BLaER1 treated with 17β-estradiol and CSF1 and Interleukin-3, amounts not matched to agents 10 nM and 100 nM (cell line): Measurements from ENCODE around the gene POLD4.
A peak's percentile ranks its signal among the peaks of the same experiment; 100 is the strongest.
"Not testable (repeated sequence)": the region's sequence is repeated elsewhere in the genome, so short reads cannot be mapped to it uniquely, and the experiment has no call there.

Experiments used
- H3K27ac ChIP-seq, 11 experiments: shearing (Covaris generic); formaldehyde crosslinking; 2 replicates each; pipeline ENCODE4 v1.8.1; 2022
- H3K27me3 ChIP-seq, 11 experiments: shearing (Covaris generic); formaldehyde crosslinking; 2 replicates each; pipeline ENCODE4 v1.8.1; 2022
- H3K36me3 ChIP-seq, 11 experiments: shearing (Covaris generic); formaldehyde crosslinking; 2 replicates each; pipeline ENCODE4 v1.8.1; 2022
- H3K4me1 ChIP-seq, 10 experiments: shearing (Covaris generic); formaldehyde crosslinking; 2 replicates each; pipeline ENCODE4 v1.8.1; 2022
- H3K4me2 ChIP-seq, 11 experiments: shearing (Covaris generic); formaldehyde crosslinking; 2 replicates each; pipeline ENCODE4 v1.8.1; 2022
- H3K4me3 ChIP-seq, 10 experiments: shearing (Covaris generic); formaldehyde crosslinking; 2 replicates each; pipeline ENCODE4 v1.8.1; 2022
- H3K9ac ChIP-seq, 11 experiments: shearing (Covaris generic); formaldehyde crosslinking; 2 replicates each; pipeline ENCODE4 v1.8.1; 2022
- H3K9me3 ChIP-seq, 11 experiments: shearing (Covaris generic); formaldehyde crosslinking; replicated peaks in 1 of 11; 2 replicates each; pipeline ENCODE4 v1.8.1; 2022
- H4K20me1 ChIP-seq, 11 experiments: shearing (Covaris generic); formaldehyde crosslinking; 2 replicates each; pipeline ENCODE4 v1.8.1; 2022
- Cebpa-rat ChIP-seq, 11 experiments: shearing (Covaris generic); IDR thresholded peaks; 2 replicates each; pipeline ENCODE4 v1.8.1; 2022

The POLD4 gene

DNA sequence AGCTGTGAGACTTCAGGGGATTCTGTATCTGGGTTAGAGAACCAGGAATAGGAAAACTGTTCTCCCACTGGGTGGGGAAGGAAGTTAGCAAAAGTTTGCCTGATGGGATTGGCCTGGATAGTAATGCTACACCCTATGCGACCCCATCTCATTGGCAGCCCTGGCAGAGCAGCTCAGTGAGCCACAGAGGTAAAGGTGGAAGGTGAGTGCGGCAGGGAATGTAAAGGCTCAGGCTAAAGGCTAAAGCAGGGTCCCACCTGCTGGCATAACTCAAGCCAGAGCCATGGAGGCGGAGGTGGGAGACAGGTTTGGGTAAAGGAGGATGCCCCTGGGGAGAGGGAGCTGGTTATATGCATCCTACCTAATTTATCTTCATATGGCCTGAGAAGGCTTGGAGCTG, 31.3 kb downstream of the POLD4 start:
- H3K9ac ChIP-seq = peak overlapping the region in 1 of 11 experiments; percentile 22; a peak in 1 of 22 replicates
- H4K20me1 ChIP-seq = no peaks in the 10 kb centered on the region
- peaks cover 10 to 20% (median 13%) of the 10 kb centered on the region in 10 experiments; a peak in 19 of 20 replicates for H3K4me1 ChIP-seq
- H3K36me3 ChIP-seq = peaks cover 0 to 7% (median 0%) of the 10 kb centered on the region in 11 experiments; a peak in 2 of 22 replicates
- no peak for TF ChIP-seq Cebpa-rat (IDR thresholded peaks at IDR 0.05)
- H3K27ac ChIP-seq = no peak overlapping the region
- no peak overlapping the region for H3K4me2 ChIP-seq
- H3K9me3 ChIP-seq = no peaks in the 10 kb centered on the region
- H3K4me3 ChIP-seq = no peak overlapping the region
- peaks cover 0 to 8% (median 0%) of the 10 kb centered on the region in 11 experiments; a peak in 6 of 22 replicates for H3K27me3 ChIP-seq

DNA sequence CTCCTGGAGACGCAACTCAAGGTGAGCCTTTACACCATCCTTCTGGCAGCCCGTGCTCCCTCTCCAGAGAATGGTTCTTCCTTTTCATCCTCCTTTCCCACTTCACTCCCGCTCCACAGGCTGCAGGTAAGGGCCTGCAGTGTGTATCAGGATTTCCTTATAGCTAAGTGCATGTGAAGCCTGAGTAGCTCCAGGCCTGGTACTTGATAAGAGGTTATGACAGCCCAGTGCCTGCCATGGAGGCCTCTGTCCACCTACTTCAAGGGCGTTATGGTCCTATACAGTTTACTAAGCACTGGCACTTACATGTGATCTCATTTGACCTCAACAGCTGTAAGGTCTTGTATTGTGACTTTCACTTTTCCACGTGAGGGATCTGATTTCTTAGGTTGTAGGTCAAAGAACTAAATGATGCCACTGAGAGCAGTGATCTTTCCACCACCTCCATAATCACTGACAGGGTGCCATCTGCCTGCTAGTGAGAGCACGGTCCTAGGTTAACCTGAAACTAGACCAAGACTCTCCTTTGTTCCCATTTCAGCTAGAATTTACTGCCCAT, 32.0 kb downstream of the POLD4 start:
- peaks cover 0 to 8% (median 0%) of the 10 kb centered on the region in 11 experiments; a peak in 6 of 22 replicates for H3K27me3 ChIP-seq
- H3K4me2 ChIP-seq = no peak overlapping the region
- H3K9ac ChIP-seq = no peak overlapping the region
- no peak overlapping the region for H3K4me3 ChIP-seq
- no peak overlapping the region for H3K27ac ChIP-seq
- no peaks in the 10 kb centered on the region for H3K9me3 ChIP-seq
- peaks cover 0 to 7% (median 0%) of the 10 kb centered on the region in 11 experiments; a peak in 2 of 22 replicates for H3K36me3 ChIP-seq
- TF ChIP-seq Cebpa-rat (IDR thresholded peaks at IDR 0.05) = no peak
- H4K20me1 ChIP-seq = no peaks in the 10 kb centered on the region
- peaks cover 13 to 27% (median 18%) of the 10 kb centered on the region in 10 experiments for H3K4me1 ChIP-seq

DNA sequence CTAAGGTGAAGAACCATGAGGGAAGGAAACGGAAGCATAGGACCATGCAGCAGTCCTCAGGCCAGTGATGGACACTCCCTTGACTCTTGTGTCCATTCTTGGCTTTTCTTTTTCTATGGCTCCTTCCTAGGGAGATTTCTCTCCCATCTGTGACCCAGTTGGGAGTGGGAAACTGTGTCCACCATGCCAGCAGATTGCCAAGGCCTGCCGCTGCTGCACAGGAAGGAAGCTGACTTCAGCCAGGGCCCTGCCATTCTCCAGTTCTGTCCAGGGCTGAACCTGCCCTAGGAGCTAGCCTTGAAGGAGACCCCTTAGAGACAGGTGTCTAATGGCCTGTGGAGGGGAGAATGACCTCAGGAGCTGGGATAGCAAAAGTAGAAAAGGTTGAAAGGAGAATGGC, 32.7 kb downstream of the POLD4 start:
- no peak for TF ChIP-seq Cebpa-rat (IDR thresholded peaks at IDR 0.05)

DNA sequence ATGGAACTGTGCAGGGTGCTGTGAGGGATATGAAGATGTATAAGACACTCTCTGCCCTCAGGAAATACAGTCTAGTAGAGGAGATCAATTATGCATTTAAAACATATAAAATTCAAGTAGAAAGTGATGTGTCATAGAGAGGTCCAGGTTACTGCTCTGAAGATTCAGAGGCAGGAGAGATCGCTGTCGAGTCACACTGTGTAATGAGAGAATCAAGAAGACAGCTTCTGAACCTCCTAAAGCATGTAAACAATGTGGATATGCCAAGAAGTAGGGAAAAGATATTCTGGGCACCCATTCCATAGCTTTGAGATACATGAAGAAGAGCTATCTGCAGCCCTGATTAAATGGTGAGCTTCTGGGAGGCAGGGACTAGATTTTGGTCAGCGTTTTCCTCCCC, 33.3 kb downstream of the POLD4 start:
- no peaks in the 10 kb centered on the region for H3K9me3 ChIP-seq
- H3K36me3 ChIP-seq = peaks cover 0 to 7% (median 0%) of the 10 kb centered on the region in 11 experiments; a peak in 1 of 22 replicates
- no peak overlapping the region for H3K9ac ChIP-seq
- no peak overlapping the region for H3K4me2 ChIP-seq
- peaks cover 0 to 8% (median 0%) of the 10 kb centered on the region in 11 experiments; a peak in 6 of 22 replicates for H3K27me3 ChIP-seq
- no peak for TF ChIP-seq Cebpa-rat (IDR thresholded peaks at IDR 0.05)
- H3K4me3 ChIP-seq = no peak overlapping the region
- H4K20me1 ChIP-seq = no peaks in the 10 kb centered on the region
- peaks cover 16 to 38% (median 28%) of the 10 kb centered on the region in 10 experiments for H3K4me1 ChIP-seq
- H3K27ac ChIP-seq = no peak overlapping the region

More for the DNA sequence above, 32.7 kb downstream of the POLD4 start:
- Histone ChIP-seq H3K27me3 (peaks cover 0 to 8% (median 0%) of the 10 kb centered on the region in 11 experiments; a peak in 6 of 22 replicates), H3K36me3 (peaks cover 0 to 7% (median 0%) of the 10 kb centered on the region in 11 experiments; a peak in 2 of 22 replicates), H3K4me2 (peak overlapping the region in 1 of 11 experiments; percentile 10; a peak in 1 of 22 replicates), H4K20me1 (no peaks in the 10 kb centered on the region), H3K4me3 (no peak overlapping the region), H3K9ac (no peak overlapping the region), H3K27ac (no peak overlapping the region), H3K9me3 (no peaks in the 10 kb centered on the region), H3K4me1 (peaks cover 16 to 34% (median 24%) of the 10 kb centered on the region in 10 experiments)

DNA sequence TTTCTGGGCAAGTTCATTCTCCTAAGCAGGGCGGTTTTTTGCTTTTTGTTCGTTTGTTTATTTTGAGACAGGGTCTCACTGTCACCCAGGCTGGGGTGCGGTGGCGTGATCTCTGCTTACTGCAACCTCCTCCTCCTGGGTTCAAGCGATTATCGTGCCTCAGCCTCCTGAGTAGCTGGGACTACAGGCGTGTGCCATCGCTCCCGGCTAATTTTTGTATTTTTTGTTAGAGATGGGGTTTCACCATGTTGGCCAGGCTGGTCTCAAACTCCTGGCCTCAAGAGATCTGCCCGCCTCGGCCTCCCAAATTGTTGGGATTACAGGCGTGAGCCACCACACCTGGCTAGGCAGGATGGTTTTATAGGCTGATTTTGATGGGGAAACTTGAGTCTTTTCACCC, 34.5 kb downstream of the POLD4 start:
- H3K27me3 ChIP-seq, H3K27ac ChIP-seq, H3K36me3 ChIP-seq, H4K20me1 ChIP-seq, H3K9me3 ChIP-seq: not testable (repeated sequence)
- Histone ChIP-seq H3K9ac (peak overlapping the region in 2 of 11 experiments; percentile 82 to 83; a peak in 4 of 22 replicates), H3K4me2 (peak overlapping the region; percentile 95 to 100 (median 99)), H3K4me3 (peak overlapping the region in 3 of 10 experiments; percentile 69 to 78 (median 71); a peak in 2 of 20 replicates), H3K4me1 (peaks cover 20 to 40% (median 33%) of the 10 kb centered on the region in 10 experiments)

DNA sequence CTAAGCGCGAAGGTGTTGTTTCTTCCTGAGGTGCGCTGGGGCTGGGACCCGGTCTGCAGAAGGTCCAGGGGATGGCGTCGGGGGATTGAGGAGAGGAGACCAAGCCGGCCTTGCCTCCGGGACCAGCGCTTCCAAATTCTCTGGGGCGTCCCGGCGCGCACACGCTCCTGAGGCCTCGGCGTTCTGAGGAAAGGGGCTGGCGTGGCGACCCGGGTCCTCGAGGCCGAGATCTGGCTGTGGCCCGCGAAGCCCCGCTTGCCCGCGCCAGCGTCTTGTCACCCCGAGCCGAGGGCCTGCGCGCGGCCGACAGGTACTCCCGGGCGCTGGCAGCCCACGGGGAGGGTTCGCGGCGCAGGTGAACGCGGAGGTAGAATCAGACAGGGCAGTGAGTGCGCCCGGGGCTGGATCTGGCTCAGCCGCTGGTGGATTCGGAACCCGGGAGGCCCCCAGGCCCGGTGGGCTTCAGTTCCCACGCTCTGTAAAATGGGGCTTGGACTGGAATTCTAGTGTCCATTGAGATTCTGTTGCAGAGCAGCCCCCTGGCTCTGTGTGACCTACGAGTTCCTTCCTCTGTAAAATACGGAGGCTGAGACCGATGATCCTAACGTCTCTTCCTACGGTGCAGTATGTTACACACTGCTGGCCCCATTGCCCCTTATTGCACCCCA, 35.3 kb downstream of the POLD4 start:
- Histone ChIP-seq H3K4me2 (peak overlapping the region; percentile 95 to 100 (median 99)), H3K9ac (peak overlapping the region; percentile 68 to 83 (median 79)), H4K20me1 (no peaks in the 10 kb centered on the region), H3K4me3 (peak overlapping the region; percentile 69 to 85 (median 78)), H3K27me3 (peaks cover 0 to 8% (median 0%) of the 10 kb centered on the region in 11 experiments; a peak in 6 of 22 replicates), H3K4me1 (peaks cover 21 to 49% (median 38%) of the 10 kb centered on the region in 10 experiments), H3K36me3 (peaks cover 0 to 8% (median 0%) of the 10 kb centered on the region in 11 experiments; a peak in 4 of 22 replicates), H3K9me3 (no peaks in the 10 kb centered on the region), H3K27ac (peak overlapping the region in 9 of 11 experiments; percentile 6 to 83 (median 74); a peak in 11 of 22 replicates)
- TF ChIP-seq Cebpa-rat (IDR thresholded peaks at IDR 0.05) = no peak

DNA sequence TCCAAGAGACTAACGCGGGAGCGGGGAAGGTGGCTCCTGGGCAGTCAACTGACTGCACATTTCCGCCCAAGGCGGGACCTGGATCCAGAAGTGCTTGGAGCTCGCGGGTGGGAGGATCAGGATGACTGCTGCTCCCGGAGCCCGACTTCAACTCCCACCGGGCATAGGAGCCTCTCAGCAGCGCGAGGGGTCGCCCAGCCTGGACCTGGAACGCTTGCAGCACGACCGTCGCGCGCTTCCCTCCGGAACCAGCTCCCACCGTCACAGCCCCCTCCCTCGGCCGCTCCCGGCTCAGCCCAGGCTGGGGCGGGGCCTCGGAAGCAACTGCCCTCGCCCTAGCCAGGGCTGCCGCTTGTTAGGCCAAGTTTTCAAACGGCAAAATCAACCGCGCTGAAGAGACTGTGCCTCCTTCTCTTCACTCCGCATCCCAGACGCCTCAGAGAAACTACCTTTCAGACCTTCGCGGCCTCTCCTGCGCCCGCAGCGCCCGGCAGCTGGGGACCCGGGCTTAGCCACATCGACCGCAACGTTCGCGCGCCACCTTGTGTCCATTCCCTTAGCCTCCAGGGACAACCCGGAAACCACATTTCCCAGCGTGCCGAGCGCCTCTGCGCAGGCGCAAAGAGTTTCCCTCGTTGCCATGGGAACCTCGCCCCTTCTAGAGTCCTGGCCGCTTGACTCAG, 36.0 kb downstream of the POLD4 start:
- Histone ChIP-seq H4K20me1 (peaks cover 0 to 6% (median 0%) of the 10 kb centered on the region in 11 experiments; a peak in 2 of 22 replicates), H3K4me3 (peak overlapping the region; percentile 69 to 85 (median 78)), H3K9me3 (no peaks in the 10 kb centered on the region), H3K4me1 (peaks cover 28 to 55% (median 45%) of the 10 kb centered on the region in 10 experiments), H3K4me2 (peak overlapping the region; percentile 95 to 100 (median 99)), H3K9ac (peak overlapping the region; percentile 68 to 83 (median 79)), H3K27ac (peak overlapping the region; percentile 37 to 83 (median 75); a peak in 21 of 22 replicates), H3K27me3 (peaks cover 0 to 8% (median 0%) of the 10 kb centered on the region in 11 experiments; a peak in 6 of 22 replicates), H3K36me3 (peaks cover 0 to 15% (median 0%) of the 10 kb centered on the region in 11 experiments; a peak in 5 of 22 replicates)
- no peak for TF ChIP-seq Cebpa-rat (IDR thresholded peaks at IDR 0.05)

DNA sequence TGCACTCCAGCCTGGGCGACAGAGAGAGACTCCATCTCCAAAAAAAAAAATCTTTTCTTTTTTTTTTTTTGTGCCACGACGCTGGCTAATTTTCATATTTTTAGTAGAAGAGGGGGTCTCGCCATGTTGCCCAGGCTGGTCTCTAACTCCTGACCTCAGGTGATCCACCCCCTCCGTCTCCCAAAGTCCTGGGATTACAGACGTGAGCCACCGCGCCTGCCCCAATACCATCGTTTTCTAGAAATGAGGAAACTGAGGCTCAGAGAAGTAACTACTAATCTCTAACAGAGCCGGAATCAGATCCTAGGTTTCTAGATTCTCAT, 36.5 kb downstream of the POLD4 start:
- TF ChIP-seq Cebpa-rat (IDR thresholded peaks at IDR 0.05) = no peak
- Histone ChIP-seq H3K9ac (peak overlapping the region; percentile 68 to 83 (median 79)), H4K20me1 (peaks cover 0 to 10% (median 0%) of the 10 kb centered on the region in 11 experiments; a peak in 4 of 22 replicates), H3K27ac (peak overlapping the region; percentile 37 to 83 (median 75); a peak in 21 of 22 replicates), H3K9me3 (no peaks in the 10 kb centered on the region), H3K27me3 (peaks cover 0 to 8% (median 0%) of the 10 kb centered on the region in 11 experiments; a peak in 6 of 22 replicates), H3K4me2 (peak overlapping the region; percentile 95 to 100 (median 99)), H3K4me3 (peak overlapping the region; percentile 69 to 85 (median 78)), H3K36me3 (peaks cover under 1 to 18% (median 2%) of the 10 kb centered on the region in 11 experiments; a peak in 14 of 22 replicates), H3K4me1 (peaks cover 31 to 60% (median 49%) of the 10 kb centered on the region in 10 experiments)
